Loucy (cell line): ENCODE results near the gene OGT.

Experiments
- H2AFZ ChIP-seq: fragments of 200-600 bp; sonication (generic); 2 replicates; pipeline ENCODE4 v1.6.0; 2016; ENCODE audit warnings: antibody characterized with exemption, mild to moderate bottlenecking, low read length, moderate library complexity
- H3F3A ChIP-seq: fragments of 200-600 bp; 2 replicates; pipeline ENCODE4 v1.6.0; 2016; ENCODE audit warnings: antibody characterized with exemption, low read depth, mild to moderate bottlenecking
- H3K27me3 ChIP-seq: fragments of 200-600 bp; sonication (generic); 2 replicates; pipeline ENCODE4 v1.6.1; 2014; ENCODE audit warnings: low read length, mild to moderate bottlenecking; ENCODE audit not compliant: insufficient read depth, poor library complexity, severe bottlenecking
- H3K36me3 ChIP-seq: fragments of 200-600 bp; sonication (generic); 2 replicates; pipeline ENCODE4 v1.6.1; 2016; ENCODE audit warnings: low read length; ENCODE audit not compliant: insufficient read depth
- H3K4me1 ChIP-seq: fragments of 200-600 bp; sonication (generic); 2 replicates; pipeline ENCODE4 v1.5.1; 2014; ENCODE audit warnings: low read length, mild to moderate bottlenecking; ENCODE audit not compliant: insufficient read depth, poor library complexity, severe bottlenecking
- H3K4me2 ChIP-seq: fragments of 200-600 bp; sonication (generic); 2 replicates; pipeline ENCODE4 v1.6.0; 2014; ENCODE audit warnings: antibody characterized with exemption, low read length, low read depth, mild to moderate bottlenecking; ENCODE audit not compliant: poor library complexity, severe bottlenecking
- H3K4me3 ChIP-seq: fragments of 200-600 bp; sonication (generic); 2 replicates; pipeline ENCODE4 v1.5.1; 2014; ENCODE audit warnings: low read length, mild to moderate bottlenecking, mixed read lengths; ENCODE audit not compliant: poor library complexity, severe bottlenecking
- H3K79me2 ChIP-seq: fragments of 200-600 bp; sonication (generic); 2 replicates; pipeline ENCODE4 v1.6.1; 2014; ENCODE audit warnings: low read length; ENCODE audit not compliant: insufficient read depth
- H3K9ac ChIP-seq: fragments of 200-600 bp; sonication (generic); 2 replicates; pipeline ENCODE4 v1.6.0; 2014; ENCODE audit warnings: mild to moderate bottlenecking, low read depth, low read length, moderate library complexity; ENCODE audit not compliant: poor library complexity, severe bottlenecking
- H3K9me2 ChIP-seq: fragments of 200-600 bp; sonication (generic); replicated peaks from 2 replicates; pipeline ENCODE4 v1.6.1; 2016; ENCODE audit warnings: low read depth, low read length, mixed read lengths
- H3K9me3 ChIP-seq: fragments of 200-600 bp; sonication (generic); 2 replicates; pipeline ENCODE4 v1.6.1; 2014; ENCODE audit warnings: mild to moderate bottlenecking, antibody characterized with exemption, low read length, low read depth; ENCODE audit not compliant: insufficient read depth
- H4K20me1 ChIP-seq: fragments of 200-600 bp; sonication (generic); 2 replicates; pipeline ENCODE4 v1.6.0; 2014; ENCODE audit warnings: antibody characterized with exemption, low read length, mild to moderate bottlenecking; ENCODE audit not compliant: insufficient read depth, poor library complexity, severe bottlenecking
- EZH2phosphoT487 ChIP-seq: fragments of 200-600 bp; IDR thresholded peaks from 2 replicates; pipeline ENCODE4 v1.6.1; 2018; ENCODE audit warnings: antibody characterized with exemption, mild to moderate bottlenecking, moderate library complexity, borderline replicate concordance
- TF ChIP-seq, protein P1 (sequence below): fragments of 200-600 bp; sonication (generic); conservative IDR thresholded peaks from 2 replicates; pipeline ENCODE4 v1.5.1; 2014; ENCODE audit warnings: mild to moderate bottlenecking, antibody characterized with exemption, low read length

The OGT gene

DNA sequence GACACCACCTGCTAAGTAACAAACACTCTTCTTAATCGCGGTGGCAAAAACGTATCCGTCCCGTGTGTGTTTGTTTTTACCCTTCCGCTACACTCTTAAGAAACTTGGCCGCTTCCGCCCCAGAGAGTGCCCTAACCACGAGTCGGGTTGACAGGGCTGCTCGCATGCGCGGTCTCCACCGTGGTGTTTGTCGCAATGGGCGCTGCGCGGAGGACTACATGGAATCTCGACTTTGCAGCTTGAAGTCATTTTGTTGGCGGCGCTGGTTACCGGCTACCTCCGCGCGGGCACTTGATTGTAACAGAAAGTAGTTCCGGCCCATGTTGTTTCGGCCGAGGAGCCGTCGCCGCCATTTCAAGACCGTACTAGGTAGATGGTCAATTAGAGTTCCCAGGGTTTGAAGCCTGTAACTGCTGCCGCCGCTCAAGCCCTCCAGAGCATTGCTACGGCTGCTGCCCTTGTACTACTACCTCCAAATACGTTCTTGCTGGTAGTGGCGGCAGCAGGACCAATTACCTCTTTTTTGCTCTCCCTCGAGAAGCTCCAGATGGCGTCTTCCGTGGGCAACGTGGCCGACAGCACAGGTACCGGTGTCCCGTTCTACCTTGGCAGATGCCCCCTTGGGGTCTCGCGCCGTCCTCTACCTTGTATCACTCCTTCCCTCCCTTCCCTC, at the start of gene OGT:
Gene OGT (plus strand): TSS at position 352 of the 673 bp plus-strand sequence. CDS start 196 bp downstream, at position 548.
- Histone ChIP-seq H3K79me2 (peaks cover 63% of the 10 kb centered on the region), H3K4me3 (peak within 1 kb of the TSS; percentile 88)

DNA sequence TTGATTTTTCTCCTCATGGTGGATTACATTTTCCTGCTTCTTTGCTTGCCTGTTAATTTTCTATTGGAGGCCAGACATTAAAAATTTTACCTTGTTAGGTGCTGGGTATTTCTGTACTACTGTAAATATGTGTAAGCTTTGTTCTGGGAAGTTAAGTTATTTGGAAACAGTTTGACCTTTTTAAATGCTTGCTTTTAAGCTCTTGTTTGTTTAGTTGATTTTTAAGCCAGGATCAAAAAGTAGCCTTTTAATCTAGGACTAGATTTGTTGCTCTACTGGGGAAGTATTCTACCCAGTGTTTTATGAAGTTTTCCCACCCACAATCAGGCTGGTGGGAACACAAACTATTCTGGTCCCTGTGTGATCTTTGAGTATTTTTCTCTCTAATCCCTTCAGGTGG, 45.1 kb upstream of the OGT start:
- Histone ChIP-seq H3K4me2 (no peak overlapping the region), H2AFZ (no peak overlapping the region), H3K9me3 (no peaks in the 10 kb centered on the region), H4K20me1 (no peaks in the 10 kb centered on the region), H3F3A (no peaks in the 10 kb centered on the region), H3K9me2 (no peaks in the 10 kb centered on the region), H3K4me3 (no peak overlapping the region), H3K4me1 (no peaks in the 10 kb centered on the region), H3K36me3 (no peaks in the 10 kb centered on the region), H3K9ac (no peak overlapping the region), H3K27me3 (no peaks in the 10 kb centered on the region), H3K79me2 (no peaks in the 10 kb centered on the region)
- TF ChIP-seq EZH2phosphoT487: no peak
- TF ChIP-seq, protein P1, sequence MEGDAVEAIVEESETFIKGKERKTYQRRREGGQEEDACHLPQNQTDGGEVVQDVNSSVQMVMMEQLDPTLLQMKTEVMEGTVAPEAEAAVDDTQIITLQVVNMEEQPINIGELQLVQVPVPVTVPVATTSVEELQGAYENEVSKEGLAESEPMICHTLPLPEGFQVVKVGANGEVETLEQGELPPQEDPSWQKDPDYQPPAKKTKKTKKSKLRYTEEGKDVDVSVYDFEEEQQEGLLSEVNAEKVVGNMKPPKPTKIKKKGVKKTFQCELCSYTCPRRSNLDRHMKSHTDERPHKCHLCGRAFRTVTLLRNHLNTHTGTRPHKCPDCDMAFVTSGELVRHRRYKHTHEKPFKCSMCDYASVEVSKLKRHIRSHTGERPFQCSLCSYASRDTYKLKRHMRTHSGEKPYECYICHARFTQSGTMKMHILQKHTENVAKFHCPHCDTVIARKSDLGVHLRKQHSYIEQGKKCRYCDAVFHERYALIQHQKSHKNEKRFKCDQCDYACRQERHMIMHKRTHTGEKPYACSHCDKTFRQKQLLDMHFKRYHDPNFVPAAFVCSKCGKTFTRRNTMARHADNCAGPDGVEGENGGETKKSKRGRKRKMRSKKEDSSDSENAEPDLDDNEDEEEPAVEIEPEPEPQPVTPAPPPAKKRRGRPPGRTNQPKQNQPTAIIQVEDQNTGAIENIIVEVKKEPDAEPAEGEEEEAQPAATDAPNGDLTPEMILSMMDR: no peak

More for the DNA sequence above, at the start of gene OGT:
- Histone ChIP-seq H3K4me2 (peak within 1 kb of the TSS; percentile 93), H4K20me1 (peaks cover 30% of the 10 kb centered on the region), H3F3A (no peaks in the 10 kb centered on the region), H3K9me3 (no peaks in the 10 kb centered on the region), H3K27me3 (no peaks in the 10 kb centered on the region), H3K4me1 (peaks cover 10% of the 10 kb centered on the region), H3K9ac (peak within 1 kb of the TSS; percentile 95), H3K36me3 (peaks cover 4% of the 10 kb centered on the region; the same call in 1 of the 2 replicates), H2AFZ (peak within 1 kb of the TSS; percentile 93), H3K9me2 (no peaks in the 10 kb centered on the region)
- TF ChIP-seq EZH2phosphoT487: no peak
- TF ChIP-seq, protein P1: no peak

GRCh38 chrX:71489540-71489939, 43.4 kb upstream of the OGT start:
- no peaks in the 10 kb centered on the region for H3K27me3 ChIP-seq
- H3K9me2 ChIP-seq: no peaks in the 10 kb centered on the region
- no peak overlapping the region for H2AFZ ChIP-seq
- no peaks in the 10 kb centered on the region for H3K9me3 ChIP-seq
- no peak overlapping the region for H3K4me2 ChIP-seq
- H3K36me3 ChIP-seq: no peaks in the 10 kb centered on the region
- H3K4me3 ChIP-seq: no peak overlapping the region
- no peaks in the 10 kb centered on the region for H3K79me2 ChIP-seq
- no peaks in the 10 kb centered on the region for H4K20me1 ChIP-seq
- H3K9ac ChIP-seq: no peak overlapping the region
- no peaks in the 10 kb centered on the region for H3K4me1 ChIP-seq
- TF ChIP-seq, protein P1: no peak
- no peak for TF ChIP-seq EZH2phosphoT487
- no peaks in the 10 kb centered on the region for H3F3A ChIP-seq
